ENCODE data around the gene HDAC3.

- TF ChIP-seq CTCF (IDR thresholded peaks at IDR 0.05 in 2 of 3, conservative IDR thresholded peaks at IDR 0.05 in 1 of 3; ENCODE audit: borderline replicate concordance in 1 of 3, insufficient read depth in 1 of 3, low read depth in 2 of 3, low read length in 2 of 3), result no peak
- no peak for TF ChIP-seq REST (IDR thresholded peaks at IDR 0.05; ENCODE audit: low read depth)
- TF ChIP-seq EZH2 (IDR thresholded peaks at IDR 0.05), result no peak
- no peak for TF ChIP-seq POLR2A (IDR thresholded peaks at IDR 0.05; ENCODE audit: borderline replicate concordance, extremely low read depth, insufficient read depth, insufficient read length)
- TF ChIP-seq CBX3 (IDR thresholded peaks at IDR 0.05; ENCODE audit: low read depth), result no peak
- no peak for TF ChIP-seq RAD21 (IDR thresholded peaks at IDR 0.05; ENCODE audit: low read depth)
- no peak for TF ChIP-seq JUND (IDR thresholded peaks at IDR 0.05)
Measured at GRCh38 chr5:141617682-141618029, 19.0 kb downstream of the HDAC3 start.
